Activated CD8-positive, alpha-beta memory T cell treated with anti-CD3 and anti-CD28 coated beads, Interleukin-2, amount 50 U/mL, for 4 hours (primary cell): ENCODE data around the gene GPC5.

Experiments
- DNase-seq: peaks from one replicate; pipeline ENCODE4 v3.0.0-alpha.2; 2020

GPC5 gene

DNA sequence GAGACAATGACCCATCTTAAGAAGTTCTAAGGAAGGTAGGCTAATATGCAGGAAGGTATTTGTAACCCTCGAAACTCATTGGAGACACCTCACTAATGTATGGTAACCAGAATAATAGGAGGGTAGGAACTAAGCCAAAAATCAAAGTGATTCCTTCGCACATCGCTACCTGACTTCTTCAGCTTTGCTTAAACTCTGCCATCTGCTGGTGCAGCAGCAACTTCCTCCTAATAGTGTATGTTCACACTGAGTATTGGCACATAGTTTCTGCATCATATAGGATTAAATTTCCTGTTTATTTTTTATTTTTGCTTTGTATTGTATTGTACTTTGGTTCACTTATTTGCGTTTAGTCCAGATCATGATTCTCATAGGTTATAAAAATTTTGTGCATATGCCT lies 676.2 kb downstream of the GPC5 start:
- no peak for DNase-seq

DNA sequence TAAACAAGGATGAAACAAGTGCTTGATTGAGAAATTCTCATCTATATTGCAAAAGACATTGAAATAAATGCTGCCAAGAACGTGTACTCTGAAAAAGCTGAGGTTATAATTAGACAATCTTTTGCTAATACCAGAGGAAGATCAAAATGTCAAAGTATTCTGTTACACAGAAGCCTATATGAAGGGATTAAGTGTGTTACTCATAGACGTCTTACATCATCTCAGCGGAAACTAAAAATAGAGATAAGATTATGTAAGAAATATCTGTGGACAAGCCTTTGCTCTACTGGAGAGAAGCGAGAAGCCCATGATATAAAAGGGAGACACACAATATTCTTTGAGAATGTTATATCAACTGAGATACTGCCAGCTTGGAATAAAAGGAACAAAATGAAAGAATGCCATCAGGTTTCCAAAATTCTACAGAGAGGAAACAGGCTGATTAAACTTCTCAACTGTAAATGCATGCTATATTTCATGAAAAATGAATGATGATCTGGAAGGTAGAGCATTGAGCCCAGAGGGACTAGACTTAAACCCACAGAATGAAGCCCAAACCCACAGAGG lies 699.0 kb downstream of the GPC5 start:
- DNase-seq: no peak

- no peak for DNase-seq
These were observed 703.4 kb downstream of the GPC5 start for GRCh38 chr13:92101801-92102200.

- no peak for DNase-seq
These were observed 705.3 kb downstream of the GPC5 start for GRCh38 chr13:92103689-92104153.

GRCh38 chr13:92122186-92122853 lies 723.9 kb downstream of the GPC5 start:
- DNase-seq: no peak

- no peak for DNase-seq
These were observed 728.0 kb downstream of the GPC5 start for GRCh38 chr13:92126399-92126798.

DNA sequence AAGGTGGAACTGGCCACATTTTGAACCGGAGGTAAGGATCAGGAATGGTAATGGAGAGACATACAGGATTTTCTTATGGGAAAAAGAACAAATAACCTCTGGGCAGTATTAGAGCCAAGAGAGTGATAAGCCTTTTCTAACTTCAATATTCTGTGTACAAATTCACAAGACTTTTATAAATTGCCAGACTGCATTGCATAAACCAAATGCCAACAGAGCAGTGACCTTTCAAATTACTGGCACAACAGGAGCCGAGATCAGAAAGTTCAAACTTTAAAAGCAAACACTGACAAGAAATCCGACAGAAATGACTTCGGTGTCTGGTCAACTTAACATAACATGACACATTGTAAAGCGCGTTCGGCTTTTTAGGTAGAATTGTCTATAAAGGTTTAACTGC lies 737.1 kb downstream of the GPC5 start:
- no peak for DNase-seq

DNA sequence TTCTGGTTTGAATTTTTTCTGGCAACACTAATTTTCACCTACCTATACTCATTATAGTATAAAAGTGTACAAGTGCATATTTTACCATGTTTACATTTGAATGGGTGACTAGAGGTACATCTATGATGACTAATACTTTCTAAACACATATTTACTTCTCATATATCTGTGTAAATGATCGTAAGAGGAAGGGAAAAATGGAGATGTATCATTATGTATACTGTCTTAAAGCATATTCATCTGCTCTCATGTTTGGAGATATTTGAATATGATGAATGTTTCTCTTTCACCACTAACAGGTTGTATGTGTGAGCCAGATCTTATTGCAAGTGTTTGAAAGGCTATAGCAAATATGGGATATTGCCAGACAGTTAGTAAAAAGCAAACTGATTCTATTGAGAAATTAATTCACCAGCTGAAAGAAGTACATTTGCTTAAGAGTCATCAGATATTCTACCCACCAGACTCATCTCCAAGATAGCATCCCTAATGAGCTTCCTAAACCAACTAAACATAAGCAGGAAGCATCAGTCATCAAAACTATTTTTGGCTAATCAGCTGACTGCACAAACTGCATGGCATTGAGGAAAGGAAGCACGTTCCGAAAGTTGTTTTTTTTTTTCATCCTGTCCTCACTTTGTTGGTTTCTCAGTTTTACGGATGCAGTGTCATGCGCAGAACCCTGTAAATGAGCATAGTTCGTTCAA lies 738.2 kb downstream of the GPC5 start:
- DNase-seq: no peak

DNA sequence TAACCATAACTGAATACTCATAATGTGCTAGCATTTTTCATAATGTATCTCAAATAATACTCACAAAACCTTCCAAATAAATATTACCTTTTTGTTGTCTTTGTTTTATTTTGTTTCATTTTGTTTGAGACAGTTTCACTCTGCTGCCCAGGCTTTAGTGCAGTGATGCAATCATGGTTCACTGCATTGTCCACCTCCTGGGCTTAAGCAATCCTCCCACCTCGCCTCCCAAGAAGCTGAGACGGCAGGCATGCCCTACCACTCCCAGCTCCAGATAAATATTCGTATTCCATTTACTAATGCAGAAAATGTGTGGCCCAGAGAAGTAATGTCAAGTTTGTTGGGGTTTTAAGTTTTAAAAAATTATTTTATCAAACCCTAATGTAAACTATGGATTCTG lies 739.1 kb downstream of the GPC5 start:
- DNase-seq: no peak

DNA sequence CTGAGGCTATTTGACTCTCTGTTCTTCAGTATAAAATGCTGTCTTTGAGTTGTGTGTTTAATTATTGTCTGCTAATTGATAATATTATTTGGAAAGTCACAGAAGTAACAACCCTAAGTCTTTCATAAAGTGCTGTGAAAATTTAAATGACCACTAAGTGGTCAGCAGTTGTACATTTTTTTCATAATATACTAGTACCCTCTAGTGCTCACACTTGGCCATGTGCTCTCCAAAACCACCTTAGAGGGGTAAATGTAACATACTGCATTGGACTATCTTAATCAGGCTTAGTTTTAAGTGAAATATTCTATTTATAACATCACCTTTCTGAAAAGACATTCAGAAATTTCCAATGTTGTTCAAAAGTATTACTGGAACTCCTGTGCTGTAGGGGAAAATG lies 745.3 kb downstream of the GPC5 start:
- DNase-seq: no peak

- no peak for DNase-seq
These were observed 752.2 kb downstream of the GPC5 start for GRCh38 chr13:92150606-92151005.

DNA sequence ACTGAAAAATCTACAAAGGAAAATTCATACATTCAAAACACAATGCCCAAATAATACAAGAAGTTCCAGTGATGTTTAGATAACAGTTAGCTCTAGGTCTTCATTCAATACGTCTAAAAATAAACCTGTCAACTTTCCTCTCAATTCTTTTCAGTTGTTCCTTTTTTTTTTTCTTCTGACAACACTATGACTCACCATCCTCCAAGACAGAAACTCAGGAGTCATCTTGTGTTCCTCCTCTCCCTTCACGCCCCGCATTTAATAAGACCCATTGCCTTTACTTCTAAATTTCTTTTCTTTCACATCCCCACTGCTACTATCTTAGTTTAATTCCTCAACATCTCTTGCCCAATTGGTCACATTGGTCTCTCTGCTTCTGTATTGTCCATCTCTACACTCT lies 759.9 kb downstream of the GPC5 start:
- DNase-seq: no peak

DNA sequence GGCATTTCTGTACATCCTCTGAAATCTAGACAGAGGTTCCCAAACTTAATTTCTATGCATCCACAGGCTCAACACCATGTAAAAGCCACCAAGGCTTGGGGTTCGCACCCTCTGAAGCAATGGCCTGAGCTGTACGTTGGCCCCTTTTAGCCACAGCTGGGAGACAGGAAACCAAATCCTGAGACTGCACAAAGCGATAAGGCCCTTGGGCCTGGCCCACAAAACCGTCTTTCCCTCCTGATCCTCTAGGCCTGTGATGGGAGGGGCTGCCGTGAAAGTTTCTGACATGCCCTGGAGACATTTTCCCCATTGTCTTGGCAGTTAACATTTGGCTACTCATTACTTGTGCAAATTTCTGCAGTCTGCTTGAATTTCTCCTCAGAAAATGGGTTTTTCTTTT lies 766.4 kb downstream of the GPC5 start:
- no peak for DNase-seq

DNA sequence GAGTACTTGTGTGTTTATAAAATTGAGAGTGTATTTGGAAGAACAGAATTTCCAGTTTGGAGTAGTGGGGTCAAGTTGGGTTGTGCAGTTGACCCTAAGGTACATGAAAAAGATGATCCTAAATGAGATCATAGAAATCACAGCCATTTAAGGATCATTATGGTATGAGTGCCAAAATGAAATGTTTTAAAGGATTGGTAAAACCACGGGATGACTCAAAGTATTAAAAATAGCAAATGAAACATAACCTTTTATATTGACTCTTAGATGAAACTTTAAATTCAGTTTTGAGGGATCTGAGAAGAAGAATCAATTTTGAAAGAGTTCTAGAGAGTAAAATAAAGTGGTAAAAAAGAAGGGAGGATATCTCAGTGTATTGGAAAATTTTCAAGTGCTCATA lies 773.8 kb downstream of the GPC5 start:
- DNase-seq: no peak

DNA sequence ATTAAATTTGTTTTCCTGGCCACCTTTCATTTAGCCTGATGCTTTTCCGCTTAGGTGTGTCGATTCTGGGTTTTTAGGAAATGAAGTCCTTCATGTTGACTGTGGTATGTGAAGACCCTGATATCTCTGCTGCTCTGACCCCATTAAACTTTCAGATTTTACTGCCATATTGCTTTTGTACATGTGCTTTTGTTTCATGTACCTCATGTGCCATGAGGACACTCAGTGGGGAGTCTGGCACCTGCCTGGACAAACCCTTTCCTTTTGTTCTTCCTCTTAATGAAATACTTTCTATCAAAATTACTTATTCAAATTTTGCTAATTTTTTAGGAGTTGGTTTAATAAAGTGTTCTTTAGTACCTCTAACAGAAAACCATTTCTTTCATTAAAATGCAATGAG lies 774.8 kb downstream of the GPC5 start:
- no peak for DNase-seq

DNA sequence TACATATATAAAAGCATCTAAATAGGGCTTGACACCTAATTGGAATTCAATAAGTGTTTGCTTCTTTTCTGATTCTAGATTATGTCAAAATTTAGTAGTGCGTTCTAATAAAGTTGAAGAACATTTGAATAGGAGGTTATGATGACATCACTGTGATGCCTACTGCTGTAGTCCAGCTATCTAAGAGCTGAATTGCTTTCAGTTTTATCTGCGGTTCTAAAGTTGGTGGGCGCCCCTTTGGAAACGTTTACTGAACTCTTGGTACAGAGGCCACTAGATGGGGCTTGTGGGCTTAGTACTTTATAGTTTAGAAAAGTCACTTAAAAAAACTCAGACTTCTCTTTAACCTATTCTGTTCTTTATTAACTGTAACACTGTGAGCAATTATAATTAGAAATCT lies 776.9 kb downstream of the GPC5 start:
- no peak for DNase-seq

DNA sequence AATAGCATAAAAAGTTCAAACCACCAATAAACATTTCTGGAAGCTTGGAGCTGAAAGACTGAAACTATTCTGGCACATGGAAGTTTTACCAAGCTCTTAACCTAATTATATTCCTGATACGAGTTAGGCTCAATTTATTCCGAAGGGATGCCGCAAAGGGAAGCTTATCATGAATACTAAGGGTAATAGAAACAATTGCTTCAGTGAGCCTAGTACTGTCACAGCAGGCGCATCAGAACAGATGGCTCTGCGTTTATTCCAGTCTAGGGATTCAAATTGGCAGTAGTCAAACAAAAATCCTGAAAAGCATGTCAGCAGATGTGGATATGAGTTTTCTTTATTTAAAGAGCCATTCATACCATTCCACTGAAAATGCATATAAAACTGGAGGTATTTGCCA lies 779.5 kb downstream of the GPC5 start:
- no peak for DNase-seq

- DNase-seq: no peak
These were observed 780.8 kb downstream of the GPC5 start for GRCh38 chr13:92179223-92179622.

DNA sequence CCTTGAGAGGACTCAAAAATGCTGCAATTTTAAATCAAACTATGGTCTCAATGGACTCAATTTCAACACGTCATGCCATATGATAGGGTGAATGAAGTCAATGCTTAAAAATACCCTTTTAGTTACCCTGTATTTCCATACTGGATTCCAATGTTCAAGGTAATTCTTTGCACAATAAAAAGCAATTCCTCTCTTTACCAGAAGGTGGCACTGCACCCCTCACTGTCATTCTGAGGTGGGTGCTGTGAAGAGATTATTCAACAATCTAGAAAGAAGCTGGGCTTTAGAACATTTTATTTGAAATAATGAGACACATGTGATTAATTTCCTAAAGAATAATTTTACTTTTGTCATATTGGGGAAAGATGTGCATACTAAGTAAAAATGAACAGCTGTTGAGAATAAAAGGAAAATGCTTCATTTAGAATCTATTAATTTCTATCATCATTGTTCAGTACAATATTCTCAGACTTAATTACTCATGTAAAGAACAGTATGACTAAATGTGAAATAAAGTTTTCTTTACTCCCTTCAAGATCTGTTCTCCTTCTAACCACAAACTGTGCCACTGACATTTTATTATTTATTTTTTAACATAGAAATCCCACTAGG lies 789.1 kb downstream of the GPC5 start:
- DNase-seq: no peak

- no peak for DNase-seq
These were observed 790.2 kb downstream of the GPC5 start for GRCh38 chr13:92188574-92188973.

- no peak for DNase-seq
These were observed 798.3 kb downstream of the GPC5 start for GRCh38 chr13:92196591-92197256.

DNA sequence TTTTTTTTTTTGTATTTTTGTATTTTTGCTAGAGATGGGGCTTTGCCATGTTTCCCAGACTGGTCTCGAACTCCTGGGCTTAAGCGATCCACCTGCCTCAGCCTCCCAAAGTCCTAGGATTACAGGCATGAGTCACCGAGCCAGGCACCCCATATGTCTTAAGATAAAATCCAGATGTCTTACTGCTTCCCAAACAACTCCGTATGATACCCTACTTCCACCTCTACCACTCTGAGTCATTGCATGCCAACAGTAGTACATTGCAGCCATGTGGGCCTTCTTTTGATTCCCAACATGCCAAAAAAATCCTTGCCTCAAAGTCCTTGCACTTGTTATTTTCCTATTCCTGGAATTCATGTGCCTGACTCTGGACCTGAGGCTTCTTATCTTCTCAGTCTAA lies 799.2 kb downstream of the GPC5 start:
- DNase-seq: no peak

- no peak for DNase-seq
These were observed 820.2 kb downstream of the GPC5 start for GRCh38 chr13:92218615-92219014.

DNA sequence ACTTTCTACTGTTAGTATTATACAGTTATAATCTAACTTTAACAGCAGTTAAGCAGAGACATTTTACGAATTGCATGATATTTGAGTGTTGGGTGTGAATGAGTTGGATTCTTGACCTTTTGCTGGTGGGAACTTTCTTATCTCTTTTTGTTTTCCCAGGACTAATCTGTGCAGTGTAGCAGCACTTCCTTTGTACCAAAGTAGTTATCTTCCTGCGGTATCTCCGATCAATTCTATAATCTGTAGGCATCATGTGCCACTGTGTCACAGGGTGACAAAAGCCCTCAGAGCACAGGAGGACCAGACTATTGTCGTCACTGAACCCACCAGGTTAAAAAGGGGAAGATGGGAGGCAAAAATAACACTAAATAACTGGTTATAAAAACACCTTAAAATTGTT lies 823.5 kb downstream of the GPC5 start:
- no peak for DNase-seq
